ENCODE results near the gene PDE9A.

Gene PDE9A

GRCh38 chr21:42781971-42782722 is 128.7 kb downstream of the PDE9A start:
- Histone ChIP-seq H3K9me3 (replicated peaks; ENCODE audit: low read length) (no peaks in the 10 kb centered on the region), H3K4me3 (ENCODE audit: low read length) (no peak overlapping the region), H3K36me3 (ENCODE audit: insufficient read depth, low read length) (no peaks in the 10 kb centered on the region), H3K27me3 (ENCODE audit: control insufficient read depth, insufficient read depth, low read length) (peaks cover 76% of the 10 kb centered on the region), H3K9ac (ENCODE audit: low read depth, low read length) (no peak overlapping the region), H3K4me2 (ENCODE audit: low read length) (no peak overlapping the region), H3K4me1 (ENCODE audit: control insufficient read depth, insufficient read depth, low read length) (peaks cover 4% of the 10 kb centered on the region)

- Histone ChIP-seq H3K4me3 (ENCODE audit: low read length) (no peak overlapping the region), H3K9me3 (replicated peaks; ENCODE audit: low read length) (no peaks in the 10 kb centered on the region), H3K4me1 (ENCODE audit: control insufficient read depth, insufficient read depth, low read length) (peaks cover 4% of the 10 kb centered on the region), H3K9ac (ENCODE audit: low read depth, low read length) (no peak overlapping the region), H3K36me3 (ENCODE audit: insufficient read depth, low read length) (no peaks in the 10 kb centered on the region), H3K27me3 (ENCODE audit: control insufficient read depth, insufficient read depth, low read length) (peaks cover 71% of the 10 kb centered on the region), H3K4me2 (ENCODE audit: low read length) (no peak overlapping the region)
Observed at GRCh38 chr21:42782723-42783242, 129.4 kb downstream of the PDE9A start.

GRCh38 chr21:42784276-42784675 is 130.9 kb downstream of the PDE9A start:
- Histone ChIP-seq H3K27me3 (ENCODE audit: control insufficient read depth, insufficient read depth, low read length) (peaks cover 71% of the 10 kb centered on the region), H3K9me3 (replicated peaks; ENCODE audit: low read length) (no peaks in the 10 kb centered on the region), H3K4me2 (ENCODE audit: low read length) (no peak overlapping the region), H3K4me1 (ENCODE audit: control insufficient read depth, insufficient read depth, low read length) (peaks cover 4% of the 10 kb centered on the region), H3K36me3 (ENCODE audit: insufficient read depth, low read length) (no peaks in the 10 kb centered on the region), H3K4me3 (ENCODE audit: low read length) (no peak overlapping the region), H3K9ac (ENCODE audit: low read depth, low read length) (no peak overlapping the region)

- Histone ChIP-seq H3K27me3 (ENCODE audit: control insufficient read depth, insufficient read depth, low read length) (peaks cover 64% of the 10 kb centered on the region), H3K9ac (ENCODE audit: low read depth, low read length) (no peak overlapping the region), H3K4me3 (ENCODE audit: low read length) (no peak overlapping the region), H3K36me3 (ENCODE audit: insufficient read depth, low read length) (no peaks in the 10 kb centered on the region), H3K4me2 (ENCODE audit: low read length) (no peak overlapping the region), H3K4me1 (ENCODE audit: control insufficient read depth, insufficient read depth, low read length) (peaks cover 4% of the 10 kb centered on the region), H3K9me3 (replicated peaks; ENCODE audit: low read length) (no peaks in the 10 kb centered on the region)
Observed at GRCh38 chr21:42784896-42785451, 131.6 kb downstream of the PDE9A start.

GRCh38 chr21:42785666-42786427 is 132.4 kb downstream of the PDE9A start:
- Histone ChIP-seq H3K27me3 (ENCODE audit: control insufficient read depth, insufficient read depth, low read length) (peaks cover 62% of the 10 kb centered on the region), H3K4me2 (ENCODE audit: low read length) (no peak overlapping the region), H3K9ac (ENCODE audit: low read depth, low read length) (no peak overlapping the region), H3K36me3 (ENCODE audit: insufficient read depth, low read length) (no peaks in the 10 kb centered on the region), H3K9me3 (replicated peaks; ENCODE audit: low read length) (no peaks in the 10 kb centered on the region), H3K4me1 (ENCODE audit: control insufficient read depth, insufficient read depth, low read length) (peaks cover 4% of the 10 kb centered on the region), H3K4me3 (ENCODE audit: low read length) (no peak overlapping the region)

GRCh38 chr21:42786884-42787283 is 133.5 kb downstream of the PDE9A start:
- Histone ChIP-seq H3K4me2 (ENCODE audit: low read length) (no peak overlapping the region), H3K4me3 (ENCODE audit: low read length) (no peak overlapping the region)

GRCh38 chr21:42787613-42788012 is 134.2 kb downstream of the PDE9A start:
- Histone ChIP-seq H3K36me3 (ENCODE audit: insufficient read depth, low read length) (no peaks in the 10 kb centered on the region), H3K4me3 (ENCODE audit: low read length) (no peak overlapping the region), H3K9ac (ENCODE audit: low read depth, low read length) (no peak overlapping the region), H3K4me1 (ENCODE audit: control insufficient read depth, insufficient read depth, low read length) (peaks cover 4% of the 10 kb centered on the region), H3K4me2 (ENCODE audit: low read length) (no peak overlapping the region), H3K9me3 (replicated peaks; ENCODE audit: low read length) (no peaks in the 10 kb centered on the region), H3K27me3 (ENCODE audit: control insufficient read depth, insufficient read depth, low read length) (peaks cover 56% of the 10 kb centered on the region)

More at GRCh38 chr21:42786884-42787283, 133.5 kb downstream of the PDE9A start:
- no peaks in the 10 kb centered on the region for H3K9me3 ChIP-seq (replicated peaks; ENCODE audit: low read length)
- H3K9ac ChIP-seq (ENCODE audit: low read depth, low read length) = no peak overlapping the region
- no peaks in the 10 kb centered on the region for H3K36me3 ChIP-seq (ENCODE audit: insufficient read depth, low read length)
- H3K4me1 ChIP-seq (ENCODE audit: control insufficient read depth, insufficient read depth, low read length) = peaks cover 4% of the 10 kb centered on the region
- peaks cover 63% of the 10 kb centered on the region for H3K27me3 ChIP-seq (ENCODE audit: control insufficient read depth, insufficient read depth, low read length)

- H3K9me3 ChIP-seq (replicated peaks; ENCODE audit: low read length) = no peaks in the 10 kb centered on the region
- H3K9ac ChIP-seq (ENCODE audit: low read depth, low read length) = no peak overlapping the region
- H3K4me1 ChIP-seq (ENCODE audit: control insufficient read depth, insufficient read depth, low read length) = no peaks in the 10 kb centered on the region
- peaks cover 44% of the 10 kb centered on the region for H3K27me3 ChIP-seq (ENCODE audit: control insufficient read depth, insufficient read depth, low read length)
- H3K4me3 ChIP-seq (ENCODE audit: low read length) = no peak overlapping the region
- H3K4me2 ChIP-seq (ENCODE audit: low read length) = no peak overlapping the region
- no peaks in the 10 kb centered on the region for H3K36me3 ChIP-seq (ENCODE audit: insufficient read depth, low read length)
Observed at GRCh38 chr21:42790520-42791065, 137.2 kb downstream of the PDE9A start.

- H3K27me3 ChIP-seq (ENCODE audit: control insufficient read depth, insufficient read depth, low read length) = peaks cover 41% of the 10 kb centered on the region
- H3K4me1 ChIP-seq (ENCODE audit: control insufficient read depth, insufficient read depth, low read length) = no peaks in the 10 kb centered on the region
- no peak overlapping the region for H3K4me2 ChIP-seq (ENCODE audit: low read length)
- H3K4me3 ChIP-seq (ENCODE audit: low read length) = no peak overlapping the region
- H3K9ac ChIP-seq (ENCODE audit: low read depth, low read length) = no peak overlapping the region
- no peaks in the 10 kb centered on the region for H3K36me3 ChIP-seq (ENCODE audit: insufficient read depth, low read length)
- no peaks in the 10 kb centered on the region for H3K9me3 ChIP-seq (replicated peaks; ENCODE audit: low read length)
Observed at GRCh38 chr21:42793774-42794173, 140.4 kb downstream of the PDE9A start.

- no peak overlapping the region for H3K4me2 ChIP-seq (ENCODE audit: low read length)
- H3K36me3 ChIP-seq (ENCODE audit: insufficient read depth, low read length) = no peaks in the 10 kb centered on the region
- H3K4me1 ChIP-seq (ENCODE audit: control insufficient read depth, insufficient read depth, low read length) = no peaks in the 10 kb centered on the region
- no peaks in the 10 kb centered on the region for H3K9me3 ChIP-seq (replicated peaks; ENCODE audit: low read length)
- no peak overlapping the region for H3K4me3 ChIP-seq (ENCODE audit: low read length)
- no peak overlapping the region for H3K9ac ChIP-seq (ENCODE audit: low read depth, low read length)
- peaks cover 49% of the 10 kb centered on the region for H3K27me3 ChIP-seq (ENCODE audit: control insufficient read depth, insufficient read depth, low read length)
Observed at GRCh38 chr21:42794551-42794950, 141.1 kb downstream of the PDE9A start.

- no peak overlapping the region for H3K9ac ChIP-seq (ENCODE audit: low read depth, low read length)
- H3K4me3 ChIP-seq (ENCODE audit: low read length) = no peak overlapping the region
- H3K4me2 ChIP-seq (ENCODE audit: low read length) = no peak overlapping the region
- no peaks in the 10 kb centered on the region for H3K9me3 ChIP-seq (replicated peaks; ENCODE audit: low read length)
- no peaks in the 10 kb centered on the region for H3K36me3 ChIP-seq (ENCODE audit: insufficient read depth, low read length)
- no peaks in the 10 kb centered on the region for H3K4me1 ChIP-seq (ENCODE audit: control insufficient read depth, insufficient read depth, low read length)
- H3K27me3 ChIP-seq (ENCODE audit: control insufficient read depth, insufficient read depth, low read length) = peaks cover 40% of the 10 kb centered on the region
Observed at GRCh38 chr21:42796327-42797062, 143.1 kb downstream of the PDE9A start.
